ENCODE measurements around the gene ERF.
A peak's percentile ranks its signal among the peaks of the same experiment; 100 is the strongest.

Gene ERF

DNA sequence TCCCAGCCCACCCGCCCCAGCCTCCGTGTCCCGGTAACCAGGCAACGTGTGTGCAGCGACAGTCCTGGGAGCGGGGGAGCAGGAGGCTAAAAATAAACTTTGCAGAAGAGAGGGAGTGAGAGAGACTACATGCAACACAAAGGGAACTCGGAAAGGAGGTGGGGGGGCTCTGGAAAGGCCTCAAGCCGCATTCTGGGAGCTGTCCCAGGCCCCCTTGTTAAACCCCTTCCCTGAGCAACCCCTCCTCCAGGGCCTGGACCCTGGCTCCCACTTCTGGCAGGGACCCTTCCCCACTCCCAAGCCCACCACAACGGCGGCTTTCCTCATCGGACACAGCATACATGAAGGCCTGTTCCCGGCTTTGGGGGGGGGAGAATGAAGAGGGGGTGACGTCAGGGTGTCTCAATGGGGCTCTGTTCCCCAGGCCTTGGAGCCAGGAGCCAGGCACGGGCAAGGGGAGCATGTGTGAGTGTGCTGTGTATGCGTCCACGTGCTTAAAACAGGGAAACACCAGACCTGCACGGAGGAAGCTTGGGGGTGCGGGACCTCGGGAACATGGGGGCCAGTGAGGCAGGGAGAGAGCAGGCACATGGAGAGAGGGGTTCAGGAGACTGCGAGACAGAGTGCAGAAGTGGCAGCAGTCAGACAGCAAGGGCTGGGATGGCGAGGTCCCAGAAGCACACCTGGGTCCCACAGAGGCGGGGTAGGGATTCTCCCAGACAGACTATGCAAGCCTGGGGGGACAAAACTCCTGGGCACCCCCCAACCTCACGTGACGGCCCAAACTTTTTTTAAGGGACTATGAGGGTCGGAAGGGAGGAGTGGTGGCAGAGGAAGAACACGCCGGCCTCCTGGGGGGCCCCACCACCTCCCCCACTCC is 2.3 kb downstream of the ERF start:
- DNase-seq: peak; percentile 45

DNA sequence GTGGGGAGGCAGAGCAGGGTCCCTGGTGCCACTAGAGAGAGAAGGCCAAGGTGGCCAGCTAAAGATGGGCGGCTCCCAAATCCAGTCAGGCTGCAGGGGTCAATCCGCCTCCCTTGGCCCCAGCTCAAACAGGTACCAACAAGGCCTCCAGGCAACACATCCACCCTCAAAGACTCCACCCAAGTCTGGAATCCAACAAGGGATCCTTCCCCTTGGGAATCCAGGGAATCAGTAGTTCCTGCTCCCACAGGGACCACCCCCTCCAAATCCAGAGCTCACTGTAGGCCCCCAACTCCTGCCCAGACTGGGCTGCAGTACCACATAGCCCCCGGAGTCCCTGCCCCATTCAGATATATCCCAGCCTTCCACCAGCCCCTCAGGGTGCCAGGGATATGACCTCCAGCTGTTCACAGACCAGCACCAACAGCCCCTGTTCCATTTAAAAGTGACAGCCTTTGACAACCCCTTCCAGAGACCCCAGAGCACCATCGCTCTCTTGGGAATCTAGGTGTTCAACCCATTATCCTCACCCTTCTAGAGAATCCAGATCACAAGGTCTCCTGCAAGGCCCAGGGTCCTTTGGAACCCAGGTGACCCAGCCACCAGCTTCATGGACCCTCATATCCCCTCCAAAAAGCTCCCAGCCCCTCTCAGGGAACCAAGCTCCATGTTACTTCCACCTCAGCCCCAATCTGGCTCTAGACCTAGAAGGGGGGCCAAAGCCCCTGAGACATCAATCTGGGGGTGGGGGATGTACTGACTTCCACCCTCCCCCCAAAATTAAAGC is 3.2 kb downstream of the ERF start:
- DNase-seq: no peak

DNA sequence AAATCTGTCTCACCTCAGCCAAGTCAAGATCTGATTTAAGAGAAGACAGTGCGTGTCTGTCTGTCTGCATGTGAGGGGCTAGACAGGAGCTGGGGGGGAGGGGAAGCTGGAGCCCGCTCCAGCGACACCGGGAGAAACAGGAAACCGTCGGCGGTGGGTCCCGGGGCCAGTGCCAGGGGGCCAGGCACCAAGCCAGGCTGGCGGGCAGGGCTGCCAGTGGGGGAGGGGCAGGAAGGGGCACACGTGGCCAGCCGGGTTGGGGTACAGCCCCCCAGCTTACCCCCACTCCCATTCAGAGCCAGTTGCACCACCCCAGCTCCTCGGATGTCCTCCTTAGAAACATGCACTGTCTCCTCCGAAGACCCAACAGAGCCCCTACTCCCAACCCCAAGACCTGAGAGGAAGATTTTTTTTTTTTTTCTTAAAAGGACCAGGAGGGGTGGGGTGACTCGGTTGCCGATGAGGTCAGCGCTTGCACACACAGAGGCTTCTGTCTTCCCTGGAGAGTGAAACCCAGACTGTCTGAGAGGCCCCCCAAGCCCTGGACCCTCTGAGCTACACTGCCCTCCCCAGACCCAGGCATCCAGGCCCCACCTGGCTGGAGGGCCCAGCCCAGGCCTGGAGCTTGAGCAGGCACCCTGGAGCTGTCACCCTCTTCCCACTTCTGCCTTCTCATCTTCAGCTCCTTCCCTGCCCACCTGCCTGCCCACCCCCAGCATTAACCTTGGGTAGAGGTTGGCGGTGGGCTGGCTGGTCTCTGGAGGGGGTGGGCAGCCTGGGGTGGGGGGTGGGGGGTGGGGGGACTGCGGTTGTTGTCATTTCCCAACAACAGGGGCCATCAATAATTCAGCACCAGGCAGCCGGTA is 4.0 kb downstream of the ERF start:
- DNase-seq: peak; percentile 41

DNA sequence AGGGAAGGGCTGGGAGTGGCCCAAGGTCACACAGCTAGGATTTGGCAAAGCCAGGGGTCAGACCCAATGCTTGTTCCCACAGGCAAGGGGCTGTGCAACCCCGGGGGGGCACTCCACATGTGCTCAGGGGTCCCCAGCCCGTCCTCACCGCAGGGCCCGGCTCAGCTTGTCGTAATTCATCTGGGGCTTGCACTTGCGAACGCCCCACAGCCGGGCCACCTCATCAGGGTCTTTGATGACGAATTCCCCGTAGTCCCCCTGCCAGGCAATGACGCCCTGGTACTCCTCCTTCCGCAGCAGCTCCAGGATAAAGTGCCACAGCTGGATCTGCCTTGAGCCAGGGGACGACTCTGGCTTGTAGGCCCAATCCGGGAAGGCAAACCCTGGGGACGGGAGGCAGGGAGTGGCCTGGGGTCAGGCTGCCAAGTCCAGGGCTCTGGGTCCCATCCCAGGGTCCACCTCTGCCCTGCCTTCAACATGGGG is 4.7 kb downstream of the ERF start:
- no peak for DNase-seq

DNA sequence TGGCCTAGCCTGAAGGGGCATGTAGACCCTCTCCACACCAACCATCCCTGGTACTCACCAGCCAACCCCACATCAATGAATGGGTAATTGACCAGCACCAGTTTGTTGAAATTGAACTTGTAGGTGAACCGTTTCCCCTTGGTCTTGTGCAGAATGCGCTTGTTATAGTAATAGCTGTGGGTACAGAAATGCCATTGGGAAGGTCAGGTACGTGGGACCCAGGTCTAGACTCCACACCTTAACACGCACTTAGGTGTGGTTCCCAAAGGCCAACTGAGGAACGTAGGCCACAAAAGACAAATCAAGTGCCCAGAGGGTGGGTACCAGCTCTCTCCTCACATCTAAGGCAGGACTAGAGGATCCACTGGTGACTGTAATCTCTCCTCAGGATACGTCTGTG is 5.2 kb downstream of the ERF start:
- no peak for DNase-seq

DNA sequence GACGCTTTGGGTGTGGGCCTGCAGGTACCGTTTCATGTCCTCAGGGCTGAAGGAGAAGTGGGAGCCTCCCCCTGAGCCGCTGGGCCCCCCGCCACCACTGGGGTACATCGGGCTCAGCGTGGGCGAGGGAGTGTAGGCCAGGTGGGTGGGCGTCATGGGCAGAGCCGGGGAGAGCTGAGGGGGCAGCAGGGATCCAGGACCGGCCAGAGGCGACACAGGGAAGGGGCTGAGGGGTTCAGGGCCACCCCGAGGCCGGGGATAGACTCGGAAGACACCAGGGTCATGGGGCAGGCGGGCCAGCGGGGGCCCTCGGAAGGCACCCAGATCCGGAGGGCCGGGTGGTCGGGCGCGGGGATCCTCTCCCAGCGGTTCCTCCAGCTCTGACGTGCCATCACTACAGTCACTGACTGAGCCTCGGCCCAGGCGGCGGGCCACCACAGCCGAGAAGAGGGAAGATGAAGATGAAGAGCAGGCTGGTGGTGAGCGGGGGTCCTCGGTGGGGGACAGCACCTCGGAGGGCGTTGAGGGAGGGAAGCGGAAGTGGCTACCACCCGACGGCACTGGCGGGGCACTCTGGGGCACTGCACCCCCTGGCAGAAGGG is 5.7 kb downstream of the ERF start:
- DNase-seq: no peak

- no peak for DNase-seq
These were observed 6.4 kb downstream of the ERF start for GRCh38 chr19:42248270-42249148.

GRCh38 chr19:42247640-42248199 is 7.2 kb downstream of the ERF start:
- no peak for DNase-seq

- peak; percentile 59 for DNase-seq
These were observed 7.8 kb downstream of the ERF start for GRCh38 chr19:42246922-42247639.

GRCh38 chr19:42246143-42246921 is 8.6 kb downstream of the ERF start:
- peak; percentile 83 for DNase-seq

DNA sequence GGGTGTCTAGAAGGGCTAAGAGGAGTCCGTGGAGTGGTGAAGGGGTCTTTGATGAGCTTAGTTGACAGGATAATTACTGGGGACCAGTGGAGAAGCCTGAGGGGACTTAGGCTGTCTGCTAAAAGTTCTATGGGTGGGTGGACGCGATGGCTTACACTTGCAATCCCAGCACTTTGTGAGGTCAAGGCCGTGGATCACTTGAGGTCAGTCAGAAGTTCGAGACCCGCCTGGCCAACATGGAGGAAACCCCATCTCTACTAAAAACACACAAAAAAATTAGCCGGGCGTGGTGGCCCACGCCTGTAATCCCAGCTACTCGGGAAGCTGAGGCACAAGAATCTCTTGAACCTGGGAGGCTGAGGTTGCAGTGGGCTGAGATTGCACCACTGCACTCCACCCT is 9.7 kb downstream of the ERF start:
- DNase-seq: no peak

DNA sequence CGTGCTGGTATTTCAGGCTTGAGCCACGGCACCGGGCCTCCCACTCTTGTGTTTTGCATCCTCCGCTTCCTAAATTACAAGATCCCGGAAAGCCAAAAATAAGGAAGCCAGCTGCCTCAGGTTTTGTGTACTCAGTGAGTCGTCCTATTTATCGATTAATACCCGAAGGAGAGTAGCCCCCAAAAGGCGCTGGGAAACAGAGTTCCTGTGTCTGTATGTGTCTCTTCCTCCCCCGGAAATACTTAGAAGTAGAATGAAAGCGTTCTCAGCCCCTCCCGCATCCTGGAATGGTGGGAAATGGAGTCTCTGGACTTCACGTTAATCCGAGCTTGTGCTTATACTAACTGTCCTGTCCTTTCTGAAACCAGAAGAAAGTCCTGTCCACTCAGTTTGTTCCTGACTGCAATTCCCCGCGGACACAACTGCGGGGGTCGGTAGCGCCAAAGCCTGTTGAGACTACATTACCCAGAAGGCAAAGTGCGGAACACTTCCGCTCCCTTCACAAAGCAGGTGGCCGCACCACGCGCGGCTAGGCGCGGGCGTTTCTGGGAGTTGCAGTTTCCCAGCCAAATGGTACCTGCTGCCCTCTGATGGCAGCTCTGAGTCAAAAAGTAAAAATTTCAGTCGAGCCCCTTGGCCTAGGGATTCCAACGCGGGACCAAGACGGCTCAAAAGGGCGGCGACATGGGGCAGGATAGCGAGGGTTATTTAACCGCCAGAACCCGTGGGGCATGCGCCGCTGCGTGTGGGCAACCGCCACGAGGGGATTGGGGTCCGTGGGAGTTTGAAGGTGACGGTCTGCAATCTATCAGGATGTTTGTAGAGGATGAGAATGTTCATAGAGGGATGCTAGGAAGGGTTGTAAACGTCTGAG is 10.3 kb downstream of the ERF start:
- peak; percentile 93 for DNase-seq

GRCh38 chr19:42242512-42243409 is 12.2 kb downstream of the ERF start, which contains the start of gene GSK3A:
TSS of gene GSK3A (minus strand) at chr19:42242602. CDS start at chr19:42242465, 137 bp downstream.
- DNase-seq: peak; percentile 99

GRCh38 chr19:42242069-42242511 is 12.8 kb downstream of the ERF start:
- no peak for DNase-seq

- no peak for DNase-seq
These were observed 13.6 kb downstream of the ERF start for GRCh38 chr19:42241279-42241678.

- DNase-seq: no peak
These were observed 15.2 kb downstream of the ERF start for GRCh38 chr19:42239544-42240220.

DNA sequence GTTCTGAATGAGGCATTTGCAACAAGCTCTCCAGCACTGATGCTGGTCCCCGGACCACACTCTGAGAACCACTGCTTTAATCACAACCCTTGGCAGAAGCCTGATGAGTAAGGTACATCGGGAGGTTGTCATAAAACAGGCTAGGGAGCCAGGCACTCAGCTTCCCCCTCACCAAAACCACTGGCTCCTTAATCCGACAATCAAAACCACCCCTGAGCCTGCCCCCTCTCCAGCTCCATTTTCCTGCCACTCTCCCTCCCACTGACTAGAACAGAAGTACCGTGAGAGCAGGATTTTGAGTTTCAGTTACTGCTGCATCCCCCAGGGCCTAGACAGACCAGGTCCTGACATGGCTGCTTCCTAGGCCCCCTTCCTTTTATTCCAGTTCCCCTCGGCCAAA is 19.7 kb downstream of the ERF start:
- DNase-seq: no peak

All from fibroblast of upper back skin (primary cell).